BJ (cell line): ENCODE data around the gene COL11A1. TPM values are rescaled to one million over a fixed set of nuclear protein-coding genes. Genes with fewer than 3 reads are reported as not detected.

Source experiments
- CTCF ChIA-PET: fragments of 350-600 bp; formaldehyde crosslinking; extraction: SDS; loops from one replicate; lab custom pipeline; 2021; ENCODE audit warnings: antibody characterized with exemption, inconsistent platforms; lab: Yijun Ruan, JAX
- POLR2A ChIA-PET: fragments of 300-600 bp; sonication (Branson Sonifier 250); formaldehyde crosslinking; extraction: SDS; loops from one replicate; lab custom pipeline; 2021; ENCODE audit warnings: antibody characterized with exemption; lab: Charles Lee
- DNase-seq: peaks from one replicate; pipeline ENCODE4 v3.0.0-alpha.2; 2011; ENCODE audit warnings: low read depth
- H3K27me3 ChIP-seq: 2 replicates; pipeline ENCODE4 v1.6.0; 2011; ENCODE audit warnings: low read length; ENCODE audit not compliant: control insufficient read depth, insufficient read depth
- H3K36me3 ChIP-seq: 2 replicates; pipeline ENCODE4 v1.5.1; 2011; ENCODE audit warnings: low read length; ENCODE audit not compliant: control insufficient read depth, insufficient read depth
- H3K4me3 ChIP-seq: 2 replicates; pipeline ENCODE4 v1.5.1; 2011; ENCODE audit warnings: low read depth, mild to moderate bottlenecking, control low read depth, low read length
- CTCF ChIP-seq: IDR thresholded peaks from 2 replicates; pipeline ENCODE4 v1.5.1; 2011; ENCODE audit warnings: low read depth, mild to moderate bottlenecking, control low read depth, inconsistent platforms, low read length, moderate library complexity; ENCODE audit not compliant: insufficient read depth
- polyA plus RNA-seq: library from polyadenylated mRNA; depleted of rRNA; stranded (reverse); fragments of >200 nt; gene quantifications from 2 replicates; pipeline ENCODE4 v1.2.3, GENCODE V29; 2011

COL11A1 gene
- polyA plus RNA-seq, 1 experiment: 34.4 TPM

- CTCF ChIA-PET: no interaction called here
- no peak for TF ChIP-seq CTCF
Observed at GRCh38 chr1:103002005-103002404, 106.3 kb downstream of the COL11A1 start.

DNA sequence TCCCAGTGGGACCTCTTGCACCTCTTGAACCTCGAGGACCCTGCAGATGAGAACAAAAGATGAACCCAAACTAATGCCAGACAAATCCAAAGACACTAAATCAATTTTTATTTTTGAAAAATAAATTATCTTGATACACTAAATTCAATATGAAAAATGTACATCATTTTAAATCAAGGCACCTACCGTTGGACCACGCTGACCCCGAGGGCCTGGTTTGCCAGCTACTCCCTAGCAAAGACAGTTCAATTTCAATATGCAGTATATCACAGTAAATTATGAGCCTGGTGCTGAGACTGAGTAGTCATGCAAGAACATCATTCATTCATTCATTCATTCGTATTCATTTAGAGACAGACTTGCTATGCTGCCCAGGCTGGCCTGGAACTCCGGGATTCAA lies 129.4 kb downstream of the COL11A1 start:
- CTCF ChIA-PET: interaction anchor here (4.2 kb wide), 1 partner anchor 8 kb away, joined by 25 read pairs; no protein-coding TSS in a partner anchor
- no peak for DNase-seq
- POLR2A ChIA-PET: no interaction called here
- no peak for TF ChIP-seq CTCF
- Histone ChIP-seq H3K4me3 (no peak overlapping the region), H3K27me3 (no peaks in the 10 kb centered on the region), H3K36me3 (no peaks in the 10 kb centered on the region)

More at GRCh38 chr1:103002005-103002404, 106.3 kb downstream of the COL11A1 start:
- no peak for DNase-seq
- Histone ChIP-seq H3K36me3 (no peaks in the 10 kb centered on the region), H3K4me3 (no peak overlapping the region), H3K27me3 (no peaks in the 10 kb centered on the region)
- POLR2A ChIA-PET: interaction anchor here (0.6 kb wide), 1 partner anchor 99 kb away, joined by 4 read pairs; no protein-coding TSS in a partner anchor

- no peak for DNase-seq
- Histone ChIP-seq H3K36me3 (no peaks in the 10 kb centered on the region), H3K27me3 (no peaks in the 10 kb centered on the region), H3K4me3 (no peak overlapping the region)
- ChIA-PET CTCF (no interaction called here), POLR2A (no interaction called here)
- TF ChIP-seq CTCF: no peak
Observed at GRCh38 chr1:102977292-102977691, 131.0 kb downstream of the COL11A1 start.

GRCh38 chr1:102970496-102971078 lies 137.7 kb downstream of the COL11A1 start:
- peak; percentile 68 for TF ChIP-seq CTCF
- ChIA-PET POLR2A (no interaction called here), CTCF (interaction anchor here (0.6 to 2.2 kb wide), 22 partner anchors 9 to 1450 kb away, joined by 3 to 25 read pairs (median 4); no protein-coding TSS in a partner anchor)
- Histone ChIP-seq H3K36me3 (no peaks in the 10 kb centered on the region), H3K4me3 (no peak overlapping the region), H3K27me3 (no peaks in the 10 kb centered on the region)
- no peak for DNase-seq

- CTCF ChIA-PET: interaction anchor here (1.0 kb wide), 1 partner anchor 487 kb away, joined by 3 read pairs; no protein-coding TSS in a partner anchor
Observed at GRCh38 chr1:102967786-102968185, 140.5 kb downstream of the COL11A1 start.

More at GRCh38 chr1:102967786-102968185, 140.5 kb downstream of the COL11A1 start:
- no peak for DNase-seq
- Histone ChIP-seq H3K36me3 (peaks cover 3% of the 10 kb centered on the region; the same call in 1 of the 2 replicates), H3K4me3 (no peak overlapping the region), H3K27me3 (no peaks in the 10 kb centered on the region)
- POLR2A ChIA-PET: no interaction called here
- TF ChIP-seq CTCF: no peak
